ENCODE results near the gene TNFRSF1A. TPM values are rescaled to one million over a fixed set of nuclear protein-coding genes. Genes with fewer than 3 reads are reported as not detected.

The TNFRSF1A gene
- total RNA-seq, 1 experiment from 2014 or later, result 59.9 TPM

DNA sequence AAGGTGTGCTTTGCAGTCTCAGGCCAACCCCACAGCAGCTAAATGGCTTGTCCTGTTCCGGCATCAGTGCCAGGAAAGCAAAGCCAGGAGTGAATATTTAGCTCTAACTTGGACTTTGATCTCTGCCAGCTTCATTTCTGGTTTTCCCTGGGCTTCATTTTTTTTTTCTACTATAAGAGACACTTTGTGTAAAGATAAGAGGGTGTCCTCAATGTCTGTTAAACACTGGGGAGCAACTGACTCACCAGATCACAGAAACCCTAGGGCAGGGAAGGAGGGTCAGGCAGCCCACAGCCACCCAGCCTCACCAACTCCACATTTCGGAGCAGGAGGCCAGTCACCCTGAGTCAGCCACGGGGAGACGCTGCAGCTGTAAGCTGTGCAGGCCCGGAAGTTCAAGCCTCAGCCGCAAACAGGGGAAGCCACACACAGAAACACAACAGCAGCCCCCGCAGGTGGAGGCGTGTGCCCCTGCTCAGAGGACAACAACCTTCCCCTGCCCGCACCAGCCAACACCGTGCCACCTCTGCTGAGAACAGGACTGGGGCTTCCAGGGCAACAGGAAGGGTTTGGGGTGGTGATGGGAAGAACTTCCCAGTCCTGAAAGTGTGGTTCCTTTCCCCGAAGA, 6.3 kb downstream of the TNFRSF1A start:
- H2BK15ac ChIP-seq (ENCODE audit: low read depth, low read length), result no peak overlapping the region
- Mint-ChIP-seq H3K4me3 (peak overlapping the region in 1 of 2 experiments; percentile 76; a peak in 4 of 5 replicates), H3K27ac (peak overlapping the region in 1 of 3 experiments; percentile 57; a peak in 5 of 7 replicates), H3K4me1 (peaks cover 18 to 24% of the 10 kb centered on the region in 2 experiments), H3K36me3 (ENCODE audit: insufficient read depth in 1 of 3, low read depth in 3 of 3) (peaks cover 29 to 48% (median 44%) of the 10 kb centered on the region in 3 experiments; a peak in 6 of 7 replicates), H3K9me3 (no peaks in the 10 kb centered on the region), H3K27me3 (ENCODE audit: low read depth) (no peaks in the 10 kb centered on the region; the same call in 1 of the 2 replicates)
- peaks cover 23% of the 10 kb centered on the region; the same call in 1 of the 2 replicates for H3K79me2 ChIP-seq (ENCODE audit: insufficient read depth, low read length)
- H3K4ac ChIP-seq (ENCODE audit: low read depth, low read length), result no peak overlapping the region; the same call in 1 of the 2 replicates
- H4K8ac ChIP-seq (replicated peaks; ENCODE audit: insufficient read length, low read depth, low read length), result no peak overlapping the region
- H2BK5ac ChIP-seq (ENCODE audit: insufficient read length, low read length), result peak overlapping the region; percentile 15
- peaks cover 32% of the 10 kb centered on the region for H3K4me1 ChIP-seq (ENCODE audit: insufficient read depth, low read length)
- H3K9ac ChIP-seq (ENCODE audit: extremely low read depth, insufficient read length, low read length), result no peak overlapping the region
- H4K5ac ChIP-seq (ENCODE audit: insufficient read length, low read depth, low read length), result no peak overlapping the region
- no peak overlapping the region for H2AFZ ChIP-seq (ENCODE audit: low read length)
- H2AK5ac ChIP-seq (ENCODE audit: insufficient read length, low read length), result no peak overlapping the region
- H3K14ac ChIP-seq (ENCODE audit: insufficient read depth, low read length), result peak overlapping the region; percentile 81
- no peak overlapping the region for H3K56ac ChIP-seq (ENCODE audit: insufficient read length, low read depth, low read length)
- H4K91ac ChIP-seq (ENCODE audit: insufficient read length, low read depth, low read length), result peak overlapping the region; percentile 33
- no peaks in the 10 kb centered on the region for H3K9me3 ChIP-seq (ENCODE audit: control insufficient read depth, low read depth, low read length)
- H3T11ph ChIP-seq (ENCODE audit: low read length), result no peak overlapping the region
- peak overlapping the region; percentile 76 for H3K18ac ChIP-seq (ENCODE audit: insufficient read length, low read depth, low read length)
- DNase-seq, result peak; percentile 79
- WGBS (ENCODE audit: extremely low coverage, insufficient read length, low lambda C conversion rate), result no CpG with 5 or more reads among the region's 11 CpGs
- H2BK12ac ChIP-seq (ENCODE audit: insufficient read length, low read depth, low read length), result peak overlapping the region; percentile 13
- no peak overlapping the region for H2BK120ac ChIP-seq (ENCODE audit: low read depth, low read length, poor library complexity, severe bottlenecking)
- H3K79me1 ChIP-seq (ENCODE audit: insufficient read depth, low read depth, low read length, poor library complexity, severe bottlenecking), result no peaks in the 10 kb centered on the region
- no peak overlapping the region for H2BK20ac ChIP-seq (ENCODE audit: low read depth, low read length, poor library complexity, severe bottlenecking)
- peaks cover 16% of the 10 kb centered on the region for H3K23me2 ChIP-seq (ENCODE audit: insufficient read length, low read depth, low read length, poor library complexity, severe bottlenecking)
- peak overlapping the region; percentile 41 for H3K4me2 ChIP-seq (ENCODE audit: insufficient read depth, insufficient read length, low read length)
- H4K20me1 ChIP-seq (ENCODE audit: control insufficient read depth, insufficient read depth, insufficient read length), result no peaks in the 10 kb centered on the region
- no peak overlapping the region for H3K23ac ChIP-seq (ENCODE audit: insufficient read length, low read depth, low read length)
- TF ChIP-seq, protein P1, sequence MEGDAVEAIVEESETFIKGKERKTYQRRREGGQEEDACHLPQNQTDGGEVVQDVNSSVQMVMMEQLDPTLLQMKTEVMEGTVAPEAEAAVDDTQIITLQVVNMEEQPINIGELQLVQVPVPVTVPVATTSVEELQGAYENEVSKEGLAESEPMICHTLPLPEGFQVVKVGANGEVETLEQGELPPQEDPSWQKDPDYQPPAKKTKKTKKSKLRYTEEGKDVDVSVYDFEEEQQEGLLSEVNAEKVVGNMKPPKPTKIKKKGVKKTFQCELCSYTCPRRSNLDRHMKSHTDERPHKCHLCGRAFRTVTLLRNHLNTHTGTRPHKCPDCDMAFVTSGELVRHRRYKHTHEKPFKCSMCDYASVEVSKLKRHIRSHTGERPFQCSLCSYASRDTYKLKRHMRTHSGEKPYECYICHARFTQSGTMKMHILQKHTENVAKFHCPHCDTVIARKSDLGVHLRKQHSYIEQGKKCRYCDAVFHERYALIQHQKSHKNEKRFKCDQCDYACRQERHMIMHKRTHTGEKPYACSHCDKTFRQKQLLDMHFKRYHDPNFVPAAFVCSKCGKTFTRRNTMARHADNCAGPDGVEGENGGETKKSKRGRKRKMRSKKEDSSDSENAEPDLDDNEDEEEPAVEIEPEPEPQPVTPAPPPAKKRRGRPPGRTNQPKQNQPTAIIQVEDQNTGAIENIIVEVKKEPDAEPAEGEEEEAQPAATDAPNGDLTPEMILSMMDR (conservative IDR thresholded peaks at IDR 0.05), result peak; percentile 49; the same call in 2 of the 3 replicates
- H3K27ac ChIP-seq (ENCODE audit: insufficient read length, low read depth, low read length), result peak overlapping the region; percentile 88
- H3K27me3 ChIP-seq (ENCODE audit: insufficient read depth, low read length), result no peaks in the 10 kb centered on the region

Data from H9 (cell line).